NCI-H2107 treated with DMSO at 0.1 percent for 48 hours (cell line): ENCODE measurements around the gene DCHS1.

Experiments used
- DNase-seq: peaks from one replicate; lab custom pipeline; 2025; ENCODE audit not compliant: unreplicated experiment; lab: John Stamatoyannopoulos, UW

Gene DCHS1

DNA sequence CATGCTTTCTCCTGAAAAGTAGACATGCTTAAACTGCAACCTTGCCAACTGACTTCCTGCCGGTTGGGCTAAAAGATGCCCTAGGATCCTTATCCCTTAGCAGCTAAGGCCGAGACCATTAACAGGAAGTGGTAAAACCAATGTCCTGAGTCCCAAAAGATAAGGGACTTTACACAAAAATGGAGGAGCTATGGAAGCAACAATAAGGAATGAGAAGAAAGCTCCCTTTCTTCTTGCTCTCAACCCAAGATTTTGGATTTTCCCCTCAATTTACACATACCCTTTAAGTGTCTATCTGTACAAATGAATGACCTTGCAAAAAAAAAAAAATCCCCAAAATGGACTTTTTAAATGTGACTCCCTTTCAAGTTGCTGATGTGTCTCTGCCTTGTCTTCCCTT lies 16.4 kb upstream of the DCHS1 start:
- DNase-seq, result no peak

DNA sequence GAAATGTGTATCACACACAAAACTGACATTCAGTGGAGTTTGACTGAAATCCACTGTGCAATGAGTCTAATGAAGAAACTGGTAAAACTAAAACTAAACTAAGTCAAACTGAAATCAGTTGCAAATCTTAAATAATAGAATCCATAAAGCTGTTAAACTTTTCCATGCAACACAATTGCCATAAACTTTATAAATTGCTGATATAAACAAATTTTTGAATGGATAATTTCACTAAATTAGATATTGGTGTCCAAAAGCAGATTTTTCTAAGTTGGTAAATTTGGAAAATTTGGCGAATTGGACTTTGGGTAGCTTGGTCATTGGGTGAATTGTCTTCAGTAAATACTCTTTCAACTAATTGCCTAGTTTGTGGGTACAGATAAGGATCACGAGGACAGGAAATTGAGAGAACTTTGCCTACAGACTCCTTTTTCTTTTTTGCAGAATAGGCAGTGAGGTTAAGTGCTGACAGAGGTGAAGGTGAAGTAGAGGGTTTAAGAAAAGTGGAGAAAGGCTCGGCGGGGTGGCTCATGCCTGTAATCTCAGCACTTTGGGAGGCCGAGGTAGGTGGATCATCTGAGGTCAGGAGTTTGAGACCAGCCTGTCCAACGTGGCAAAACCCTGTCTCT lies 14.7 kb upstream of the DCHS1 start:
- no peak for DNase-seq

DNA sequence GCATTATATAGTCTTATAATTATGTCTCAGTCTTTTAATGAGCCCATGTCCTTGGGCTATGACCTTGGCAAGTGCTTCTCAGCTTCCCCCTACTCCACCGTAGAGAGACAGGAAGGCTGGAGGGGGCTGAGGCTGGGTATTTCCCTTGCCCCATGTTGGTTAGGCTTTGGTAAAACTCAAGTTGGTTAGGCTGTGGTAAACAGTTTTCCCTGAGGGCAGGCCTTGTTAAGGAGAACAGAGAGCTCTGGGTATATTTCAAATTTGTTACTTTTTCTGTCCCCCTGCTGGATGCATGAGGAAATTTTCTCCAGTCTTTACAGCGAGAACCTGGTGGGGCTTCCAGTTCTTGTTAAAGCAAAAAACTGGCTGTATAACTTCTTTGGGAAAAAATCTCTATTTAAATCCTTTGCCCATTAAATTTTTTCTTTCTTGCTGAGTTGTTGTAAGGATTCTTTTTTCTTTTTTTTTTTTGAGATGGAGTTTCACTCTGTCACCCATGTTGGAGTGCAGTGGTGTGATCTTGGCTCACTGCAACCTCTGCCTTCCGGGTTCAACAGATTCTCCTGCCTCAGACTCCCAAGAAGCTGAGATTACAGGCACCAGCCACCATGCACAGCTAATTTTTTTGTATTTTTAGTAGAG lies 12.2 kb upstream of the DCHS1 start:
- DNase-seq, result no peak

DNA sequence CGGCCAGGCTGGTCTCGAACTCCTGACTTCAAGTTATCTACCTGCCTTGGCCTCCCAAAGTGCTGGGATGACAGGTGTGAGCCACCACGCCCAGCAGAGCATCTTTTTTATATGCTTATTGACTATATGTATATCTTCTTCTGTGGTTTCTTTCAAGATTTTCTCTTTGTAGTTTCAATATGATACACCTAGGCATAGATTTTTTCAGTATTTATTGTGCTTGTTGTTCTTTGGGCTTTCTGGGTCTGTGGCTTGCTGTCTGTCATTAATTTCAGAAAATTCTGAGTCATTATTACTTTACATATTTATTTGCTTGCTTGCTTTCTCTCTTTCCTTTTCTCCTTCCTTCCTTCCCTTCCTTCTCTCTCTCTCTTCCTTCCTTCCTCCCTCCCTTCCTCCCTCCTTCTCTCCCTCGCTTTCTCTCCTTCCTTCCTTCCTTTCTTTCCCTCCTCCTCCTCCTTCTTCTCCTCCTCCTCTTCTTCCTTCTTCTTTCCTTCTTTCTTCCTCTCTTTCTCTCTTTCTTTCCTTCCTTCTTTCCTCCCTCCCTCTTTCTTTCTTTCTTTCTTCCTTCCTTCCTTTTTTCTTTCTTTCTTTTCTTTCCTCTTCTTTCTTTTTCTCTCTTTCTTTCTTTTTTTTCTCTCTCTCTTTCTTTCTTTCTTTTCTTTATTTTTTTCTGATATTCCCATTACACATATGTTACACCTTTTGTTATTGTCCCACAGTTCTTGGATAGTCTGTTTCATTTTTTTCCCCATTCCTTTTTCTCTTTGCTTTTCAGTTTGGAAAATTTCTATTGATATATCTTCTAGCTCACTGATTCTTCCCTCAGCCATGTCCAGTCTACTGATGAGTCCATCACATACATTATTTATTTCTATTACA lies 10.9 kb upstream of the DCHS1 start:
- DNase-seq, result no peak

DNA sequence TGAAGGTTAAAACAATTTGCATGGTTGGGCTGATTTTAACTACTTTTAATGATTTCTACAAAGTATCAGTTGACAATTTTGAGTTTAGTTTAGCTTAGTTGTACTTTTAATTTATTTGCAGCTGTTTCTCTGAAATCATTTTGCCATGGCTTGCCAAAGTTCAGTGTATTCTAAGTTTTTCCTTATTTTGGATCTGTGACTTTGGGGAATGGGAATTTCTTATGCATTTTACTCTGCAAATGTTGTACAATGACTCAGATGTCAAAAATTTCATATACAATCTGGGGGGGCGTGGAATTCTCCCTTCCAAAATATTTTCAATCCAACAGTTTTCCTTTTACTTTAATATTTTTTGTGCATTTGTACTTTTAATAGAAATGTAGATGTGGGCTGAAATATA lies 8.9 kb upstream of the DCHS1 start:
- no peak for DNase-seq

DNA sequence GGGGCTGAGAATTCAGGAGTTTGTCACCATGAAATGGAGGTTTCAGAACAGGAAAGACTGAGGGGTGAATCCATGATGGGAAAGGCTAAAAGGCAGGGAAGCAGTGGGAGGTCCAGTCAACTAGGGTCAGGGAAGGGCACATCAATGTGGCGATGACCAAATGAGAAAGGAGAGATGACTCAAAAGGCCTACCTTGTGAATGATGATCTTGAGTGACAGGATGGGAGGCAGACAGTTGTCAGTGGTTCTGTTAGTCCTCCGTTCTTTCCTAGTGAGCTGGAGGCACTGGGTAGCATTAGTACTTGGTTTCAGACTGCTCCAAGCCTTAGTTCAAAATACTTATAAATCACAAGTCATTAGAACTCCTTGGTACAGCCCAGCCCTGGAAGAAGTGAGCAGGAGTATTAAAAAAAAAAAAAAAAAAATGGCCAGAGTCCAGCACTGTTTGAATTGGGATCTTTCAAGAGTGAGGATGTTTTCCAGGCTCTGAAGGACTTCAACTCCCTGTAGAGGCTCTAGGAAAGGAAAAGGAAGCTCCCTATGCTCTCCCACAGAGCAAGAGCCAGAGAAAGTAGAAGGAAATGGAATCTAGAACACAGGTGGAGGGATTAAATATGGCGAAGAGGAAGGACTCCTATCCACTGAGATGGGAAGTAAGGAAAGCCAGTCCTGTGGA lies 8.3 kb upstream of the DCHS1 start:
- DNase-seq, result no peak

DNA sequence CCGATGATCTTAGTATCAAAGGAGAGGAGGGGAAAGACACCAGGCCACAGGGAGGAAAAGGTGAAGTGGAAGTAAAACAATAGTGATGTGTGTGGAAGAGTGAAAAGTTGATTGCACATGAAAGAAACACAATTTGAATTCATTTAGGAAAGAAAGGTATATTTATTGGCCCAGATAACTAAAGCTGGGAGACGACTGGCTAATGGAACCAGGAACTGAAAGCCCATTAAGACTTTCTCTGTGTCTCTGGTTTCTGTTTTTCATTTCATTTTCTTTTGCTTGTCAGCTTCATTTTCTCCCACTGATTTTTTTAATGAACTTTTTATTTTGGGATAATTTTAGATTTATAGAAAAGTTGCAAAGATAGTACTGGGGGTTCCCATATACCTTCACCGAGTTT lies 5.1 kb upstream of the DCHS1 start:
- no peak for DNase-seq

DNA sequence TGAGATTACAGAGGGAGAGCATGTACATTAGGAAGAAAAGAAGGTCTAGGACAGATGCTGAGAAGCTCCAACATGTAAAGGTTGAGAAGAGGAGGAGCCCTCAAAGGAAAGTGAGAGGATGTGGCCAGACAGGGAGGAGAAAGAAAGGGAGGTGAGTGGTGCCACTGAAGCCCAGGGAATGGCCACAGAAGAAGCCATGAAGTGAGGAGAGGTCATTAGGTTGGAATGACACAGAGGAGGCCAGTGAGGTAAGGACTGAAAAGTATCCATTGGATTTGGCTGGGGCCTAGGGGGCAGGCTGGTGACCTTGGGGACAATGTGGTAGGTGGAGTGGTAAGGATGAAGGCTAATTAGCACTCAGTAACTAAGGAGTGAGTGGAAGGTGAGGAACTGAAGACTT lies 3.0 kb upstream of the DCHS1 start:
- no peak for DNase-seq

DNA sequence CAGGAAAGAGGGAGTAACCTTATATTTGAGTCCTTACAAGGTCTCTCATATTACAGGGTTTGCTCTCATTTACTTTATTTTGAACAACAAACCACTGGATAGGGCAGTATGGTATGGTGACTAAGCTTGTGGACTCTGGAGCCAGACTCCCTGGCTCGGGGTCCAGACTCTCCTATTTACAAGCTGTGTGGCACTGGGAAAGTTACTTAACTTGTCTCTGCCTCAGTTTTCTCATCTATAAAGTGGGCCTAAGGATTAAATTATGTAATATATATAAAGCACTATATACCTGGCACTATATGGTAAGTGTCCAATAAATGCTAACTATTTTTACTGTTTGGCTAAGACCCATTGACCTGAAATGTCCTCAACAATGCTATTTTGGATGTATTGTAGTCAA lies 1.7 kb upstream of the DCHS1 start:
- no peak for DNase-seq

DNA sequence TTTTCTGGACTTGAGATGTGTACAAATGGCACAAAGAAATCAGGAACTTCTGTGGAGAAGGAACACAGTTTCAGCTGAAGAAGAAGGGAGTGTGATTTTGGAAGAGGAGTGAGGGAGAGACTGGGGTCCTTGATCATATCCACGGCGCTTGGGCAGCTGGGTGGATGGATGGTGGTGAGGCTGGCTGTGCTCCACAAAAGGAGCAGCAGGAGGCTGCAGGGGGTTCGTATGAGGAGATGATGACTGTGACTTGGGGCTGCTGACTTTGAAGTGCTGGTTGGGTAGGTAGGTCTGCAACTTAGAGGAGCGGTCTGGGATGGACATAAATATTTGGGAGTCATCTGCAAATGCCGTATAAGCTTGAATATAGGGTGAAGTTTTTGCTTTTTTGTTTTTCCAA lies 1.3 kb upstream of the DCHS1 start:
- no peak for DNase-seq

DNA sequence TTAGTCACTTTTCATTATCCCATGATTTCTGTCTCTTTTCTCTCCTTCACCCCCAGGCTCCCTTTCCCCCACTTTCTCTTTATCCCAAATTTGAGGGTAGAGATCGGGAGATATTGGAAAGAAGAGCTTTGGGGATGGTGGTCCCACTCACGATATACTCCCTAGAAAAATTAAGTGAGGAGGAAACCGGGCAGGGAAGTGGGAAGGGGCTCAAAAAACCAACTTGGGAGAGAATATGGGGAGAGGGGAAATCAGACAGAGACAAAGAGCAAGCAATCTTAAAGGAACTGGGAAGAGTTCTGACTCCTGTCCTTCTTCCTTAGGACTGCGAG lies 941 bp upstream of the DCHS1 start:
- DNase-seq, result no peak

DNA sequence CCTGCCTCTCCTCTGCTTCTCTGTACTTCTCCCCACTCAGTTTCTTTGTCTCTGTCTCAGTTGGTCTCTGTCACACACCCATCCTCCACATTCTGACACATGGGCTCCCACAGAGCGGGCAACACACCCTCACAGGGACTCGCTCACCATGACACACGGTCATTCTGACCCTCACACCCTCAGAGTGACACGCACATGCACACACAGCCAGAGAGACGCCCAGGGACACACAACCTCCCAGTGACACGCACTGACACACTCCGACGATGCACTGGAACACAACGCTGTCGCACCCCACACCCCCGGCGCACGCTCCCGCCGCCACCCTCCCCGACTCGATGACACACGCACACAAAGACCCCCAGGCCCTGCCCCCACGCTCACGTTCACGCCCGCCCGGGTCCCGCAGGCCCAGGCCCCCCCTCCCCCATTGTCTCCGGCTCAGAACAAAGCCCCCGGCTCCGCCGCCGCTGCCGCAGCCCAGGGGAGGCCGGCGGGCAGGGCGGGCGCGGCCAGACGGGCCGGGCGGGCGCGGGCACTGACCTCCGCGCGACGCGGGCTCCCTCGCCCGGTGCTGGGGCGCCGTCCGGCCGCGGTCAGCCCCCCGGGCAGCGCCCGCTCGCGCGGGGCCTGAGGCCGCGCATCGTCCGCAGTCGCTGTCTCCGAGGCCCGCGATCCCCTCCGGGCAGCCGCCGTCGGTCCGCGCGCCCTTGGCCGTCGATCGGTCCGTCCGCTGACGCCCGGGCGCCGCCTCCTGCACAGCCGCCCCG lies 404 bp downstream of the DCHS1 start:
- DNase-seq, result no peak

DNA sequence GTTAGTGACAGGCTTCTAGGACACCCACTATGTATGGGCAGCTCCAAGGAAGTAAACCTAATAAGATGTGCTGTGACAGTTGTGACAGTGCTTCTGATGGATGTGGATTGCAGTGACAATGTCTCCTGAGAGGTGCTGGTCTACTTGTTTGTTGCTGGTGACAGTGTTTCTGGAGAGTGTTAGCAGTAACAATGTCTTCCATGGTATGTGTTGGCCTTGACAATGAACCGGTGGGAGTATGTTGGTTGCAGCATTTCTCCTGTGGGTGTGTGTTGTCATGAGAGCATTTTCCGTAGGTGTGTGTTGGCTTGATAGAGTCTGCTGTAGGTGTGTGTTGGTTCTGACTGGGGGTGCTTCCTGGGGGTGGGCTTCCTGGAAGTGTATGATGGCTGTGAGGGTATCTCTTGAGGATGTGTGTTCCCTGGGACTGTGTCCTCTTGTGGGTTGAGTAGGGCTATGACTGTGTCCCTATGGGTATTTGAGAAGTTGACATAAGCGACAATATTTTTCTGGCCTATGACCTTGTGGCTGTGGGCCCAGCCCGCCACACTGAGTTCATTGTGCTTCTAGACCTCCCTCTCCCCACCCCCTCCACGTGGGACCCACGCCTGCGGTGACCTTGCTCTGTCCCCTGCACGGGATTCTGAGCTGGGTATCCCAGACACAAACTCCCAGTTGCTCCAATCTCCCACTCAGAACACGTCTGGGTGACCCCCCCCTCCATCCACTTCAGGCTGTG lies 1.2 kb downstream of the DCHS1 start:
- DNase-seq, result no peak

DNA sequence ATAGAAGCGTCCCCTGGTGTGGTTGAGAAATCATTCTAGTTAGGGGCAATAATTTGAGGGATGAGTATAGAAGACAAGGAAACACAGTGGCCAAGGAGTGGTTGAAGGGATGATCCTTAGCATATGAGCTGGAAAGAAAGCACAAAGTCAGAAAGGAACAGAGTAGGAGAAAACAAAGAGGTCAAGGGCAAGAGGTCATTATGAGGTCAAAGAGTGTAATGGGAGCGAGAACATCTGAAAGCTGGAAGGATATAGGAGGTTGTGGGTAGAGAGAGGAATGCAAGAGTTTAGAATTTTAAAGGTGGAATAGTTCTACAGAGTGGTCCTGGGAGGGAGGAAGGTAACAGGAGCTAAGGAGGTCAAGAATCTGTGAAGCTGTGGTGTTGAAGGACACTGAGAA lies 2.0 kb downstream of the DCHS1 start:
- no peak for DNase-seq

DNA sequence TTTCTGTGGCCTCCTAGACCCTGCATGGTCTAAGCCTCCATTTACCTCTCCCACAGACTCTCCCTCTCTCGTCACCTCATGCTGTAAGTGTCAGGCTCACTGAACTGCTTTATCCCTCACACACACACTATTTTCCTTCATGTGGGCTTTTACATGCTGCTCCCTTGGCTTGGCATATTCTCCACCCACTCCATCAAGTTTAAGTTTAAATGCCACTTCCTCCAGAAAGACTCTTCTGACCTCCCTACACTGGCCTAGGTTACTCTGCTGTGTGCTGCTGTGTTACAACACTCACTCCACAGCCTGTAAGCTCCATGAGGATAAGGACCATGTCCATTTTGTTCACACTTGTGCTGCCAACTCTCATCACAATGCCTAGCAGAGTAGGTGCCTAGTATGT lies 2.5 kb downstream of the DCHS1 start:
- no peak for DNase-seq

DNA sequence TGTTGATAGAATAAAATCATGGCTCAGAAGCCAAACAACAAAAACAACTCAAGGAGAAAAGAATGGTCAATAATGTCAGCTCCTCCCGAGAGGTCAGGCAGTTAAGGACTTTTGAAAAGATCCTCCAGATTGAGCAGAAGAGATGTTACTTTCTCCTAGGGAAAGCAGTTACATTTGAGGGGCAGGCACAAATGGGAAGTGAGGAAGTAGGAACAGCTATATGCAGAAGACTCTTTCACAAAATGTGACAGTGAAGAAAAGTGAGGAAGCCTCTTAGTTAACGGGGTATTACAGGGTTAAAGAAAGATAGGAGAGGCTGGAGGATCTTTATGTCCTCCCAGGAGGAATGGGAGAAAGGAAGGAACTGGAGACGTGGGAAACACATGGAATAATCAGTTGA lies 3.4 kb downstream of the DCHS1 start:
- no peak for DNase-seq

DNA sequence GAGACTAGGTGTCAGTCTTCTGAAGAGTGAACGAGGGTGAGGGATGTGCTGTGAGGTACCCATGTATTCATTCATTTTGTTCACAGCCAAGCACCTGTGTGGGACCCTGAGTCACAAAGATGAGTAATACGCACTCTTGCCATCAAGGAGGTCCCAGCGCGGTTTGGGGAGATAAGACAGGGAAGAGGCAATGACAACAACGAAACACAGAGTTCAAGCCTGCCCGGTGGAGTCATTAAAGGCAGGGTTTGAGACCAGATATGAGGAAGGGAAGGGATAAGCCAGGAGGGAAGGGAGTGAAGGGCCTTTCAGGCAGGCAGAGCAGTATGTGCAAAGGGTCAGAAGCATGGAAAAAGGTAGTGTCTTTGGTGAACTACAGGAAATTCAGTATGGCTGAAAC lies 4.6 kb downstream of the DCHS1 start:
- no peak for DNase-seq

DNA sequence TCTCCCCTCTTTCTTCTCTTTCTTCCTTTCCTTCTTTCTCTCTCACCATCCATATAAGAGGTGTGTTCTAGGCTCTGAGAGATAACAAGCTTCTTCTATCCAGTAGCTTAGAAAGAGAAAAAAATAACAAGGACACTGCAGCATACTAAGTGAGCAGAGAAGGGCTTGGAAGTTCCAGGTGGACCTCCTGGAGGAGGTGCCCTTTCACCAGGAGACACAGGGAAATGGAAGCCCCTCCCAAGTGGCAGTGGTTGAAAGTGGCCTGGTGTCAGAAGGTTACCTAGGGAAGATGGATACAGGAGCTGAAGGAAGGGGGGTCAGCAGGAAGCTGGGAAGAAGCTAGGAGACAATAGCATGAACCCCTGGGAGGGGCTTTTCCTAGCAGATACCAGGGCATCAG lies 5.5 kb downstream of the DCHS1 start:
- DNase-seq, result no peak

DNA sequence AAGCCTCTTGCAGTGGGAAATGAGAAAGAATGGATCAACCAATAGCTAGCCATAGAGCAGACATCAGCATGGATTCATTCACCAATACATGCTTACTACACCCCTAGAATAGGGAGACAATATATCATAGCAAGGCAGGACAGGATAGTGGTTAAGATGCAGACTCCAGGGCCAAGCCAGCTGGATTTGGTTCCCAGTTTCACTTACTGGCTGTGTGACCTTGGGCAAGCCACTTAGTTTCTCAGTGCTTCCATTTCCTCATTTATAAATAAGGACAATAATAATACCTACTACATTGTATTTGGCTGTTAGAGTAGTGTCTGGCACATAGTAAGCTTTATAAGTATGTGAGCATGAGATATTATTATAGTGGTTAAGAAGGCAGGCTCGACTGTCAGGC lies 7.1 kb downstream of the DCHS1 start:
- no peak for DNase-seq

DNA sequence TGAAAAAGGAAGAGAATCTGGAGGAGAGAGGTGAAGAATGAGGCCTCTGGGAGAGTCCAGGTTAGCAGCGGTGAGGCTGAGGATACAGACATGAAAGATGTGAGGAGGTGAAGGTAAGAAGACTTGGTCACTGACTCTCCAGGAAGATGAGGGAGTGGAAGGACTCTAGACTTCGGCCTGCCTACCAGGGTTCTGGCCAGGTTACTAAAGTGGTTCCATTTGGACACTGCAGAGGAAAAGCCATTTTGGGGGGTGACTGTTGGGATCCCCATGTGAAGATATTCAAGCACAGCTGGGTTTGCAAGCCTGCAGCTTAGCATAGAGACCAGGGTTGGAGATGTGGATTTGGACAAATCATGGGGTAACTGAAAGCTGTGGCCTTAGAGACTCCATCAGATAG lies 7.8 kb downstream of the DCHS1 start:
- no peak for DNase-seq
